Neural crest cell (in vitro differentiated cells): ENCODE results near the gene NPTN. TPM values are rescaled to one million over a fixed set of nuclear protein-coding genes. Genes with fewer than 3 reads are reported as not detected.

ENCODE experiments used
- DNase-seq: peaks from one replicate; pipeline ENCODE4 v3.0.0; 2021; ENCODE audit warnings: low read depth, mixed read lengths, low spot score
- H3K27ac Mint-ChIP-seq: one replicate; pipeline ENCODE4 v1.8.0; 2021; ENCODE audit warnings: mild to moderate bottlenecking, mixed read lengths; ENCODE audit not compliant: unreplicated experiment
- H3K27me3 Mint-ChIP-seq: 2 replicates; pipeline ENCODE4 v1.8.0; 2021; ENCODE audit warnings: low read depth, mild to moderate bottlenecking, mixed read lengths
- H3K36me3 Mint-ChIP-seq: 2 replicates; pipeline ENCODE4 v1.8.0; 2021; ENCODE audit warnings: low read depth, mild to moderate bottlenecking, mixed read lengths
- H3K4me1 Mint-ChIP-seq: 2 replicates; pipeline ENCODE4 v1.8.0; 2021; ENCODE audit warnings: mixed read lengths
- H3K4me3 Mint-ChIP-seq: one replicate; pipeline ENCODE4 v1.8.0; 2021; ENCODE audit warnings: mild to moderate bottlenecking, mixed read lengths
- H3K9me3 Mint-ChIP-seq: 2 replicates; pipeline ENCODE4 v1.8.0; 2021; ENCODE audit warnings: mixed read lengths
- CTCF ChIP-seq: fragments of 200-600 bp; sonication (generic); conservative IDR thresholded peaks from 2 replicates; pipeline ENCODE4 v1.5.0; 2021; ENCODE audit warnings: antibody characterized with exemption, mild to moderate bottlenecking
- total RNA-seq: library from RNA; stranded (reverse); gene quantifications from 2 replicates; pipeline ENCODE4 v1.2.1, GENCODE V29; 2021

The NPTN gene
- total RNA-seq, 1 donor from 2014 or later: 54.9 TPM

- Mint-ChIP-seq H3K4me1 (no peaks in the 10 kb centered on the region), H3K36me3 (no peaks in the 10 kb centered on the region), H3K4me3 (no peak overlapping the region), H3K9me3 (no peaks in the 10 kb centered on the region), H3K27ac (no peak overlapping the region), H3K27me3 (no peaks in the 10 kb centered on the region)
- no peak for TF ChIP-seq CTCF
- DNase-seq: no peak
Measured at GRCh38 chr15:73524919-73525318, 108.3 kb downstream of the NPTN start.

GRCh38 chr15:73522011-73522410, 111.2 kb downstream of the NPTN start:
- peaks cover 5% of the 10 kb centered on the region for H3K4me1 Mint-ChIP-seq
- H3K27me3 Mint-ChIP-seq: no peaks in the 10 kb centered on the region
- DNase-seq: no peak
- no peak for TF ChIP-seq CTCF
- H3K9me3 Mint-ChIP-seq: no peaks in the 10 kb centered on the region
- H3K27ac Mint-ChIP-seq: no peak overlapping the region
- no peak overlapping the region for H3K4me3 Mint-ChIP-seq
- no peaks in the 10 kb centered on the region for H3K36me3 Mint-ChIP-seq

GRCh38 chr15:73518876-73519733, 114.1 kb downstream of the NPTN start:
- no peak for DNase-seq

GRCh38 chr15:73518180-73518862, 114.9 kb downstream of the NPTN start:
- DNase-seq: no peak
- TF ChIP-seq CTCF: no peak
- peaks cover 9% of the 10 kb centered on the region for H3K4me1 Mint-ChIP-seq
- H3K9me3 Mint-ChIP-seq: no peaks in the 10 kb centered on the region
- no peaks in the 10 kb centered on the region for H3K36me3 Mint-ChIP-seq
- H3K27ac Mint-ChIP-seq: no peak overlapping the region
- H3K4me3 Mint-ChIP-seq: no peak overlapping the region
- H3K27me3 Mint-ChIP-seq: no peaks in the 10 kb centered on the region

More at GRCh38 chr15:73518876-73519733, 114.1 kb downstream of the NPTN start:
- Mint-ChIP-seq H3K4me1 (peaks cover 9% of the 10 kb centered on the region), H3K9me3 (no peaks in the 10 kb centered on the region), H3K4me3 (no peak overlapping the region), H3K27ac (no peak overlapping the region), H3K36me3 (no peaks in the 10 kb centered on the region), H3K27me3 (no peaks in the 10 kb centered on the region)
- TF ChIP-seq CTCF: no peak

GRCh38 chr15:73517566-73517965, 115.6 kb downstream of the NPTN start:
- DNase-seq: no peak
- Mint-ChIP-seq H3K4me3 (no peak overlapping the region), H3K36me3 (no peaks in the 10 kb centered on the region), H3K4me1 (peaks cover 9% of the 10 kb centered on the region), H3K27me3 (no peaks in the 10 kb centered on the region), H3K27ac (no peak overlapping the region), H3K9me3 (no peaks in the 10 kb centered on the region)
- no peak for TF ChIP-seq CTCF
